Measurements from ENCODE around the gene PPP1R9A. TPM values are rescaled to one million over a fixed set of nuclear protein-coding genes. Genes with fewer than 3 reads are reported as not detected.
"Not testable (repeated sequence)": the region's sequence is repeated elsewhere in the genome, so short reads cannot be mapped to it uniquely, and the experiment has no call there.

PPP1R9A gene
- total RNA-seq, 2 donors from 2014 or later = not detected

DNA sequence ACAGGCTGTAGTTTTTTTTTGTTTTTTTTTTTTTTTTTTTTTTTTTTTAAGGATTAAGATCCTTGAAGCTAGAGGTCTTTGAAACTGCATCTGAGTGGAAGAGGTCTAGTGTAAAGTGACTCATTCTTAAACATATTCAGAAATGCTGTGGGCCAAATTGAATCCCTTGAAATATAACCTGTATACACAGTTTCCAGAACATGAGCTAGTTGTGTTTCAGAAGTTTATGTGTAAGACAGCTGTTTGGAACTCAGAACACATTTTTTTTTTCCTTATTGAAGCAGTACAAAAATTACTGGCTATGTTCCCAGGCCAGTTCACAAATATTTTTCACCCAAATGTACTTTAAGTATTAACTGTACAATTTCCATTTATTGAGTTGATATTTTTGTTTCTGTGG lies 67.9 kb downstream of the PPP1R9A start:
- Mint-ChIP-seq H3K27ac (no peak overlapping the region), H3K4me3 (no peak overlapping the region), H3K4me1 (no peaks in the 10 kb centered on the region), H3K27me3 (peaks cover 4% of the 10 kb centered on the region), H3K36me3 (ENCODE audit: low read depth) (no peaks in the 10 kb centered on the region), H3K9me3 (peaks cover 7% of the 10 kb centered on the region)
- no peak for ATAC-seq (replicated peaks)

DNA sequence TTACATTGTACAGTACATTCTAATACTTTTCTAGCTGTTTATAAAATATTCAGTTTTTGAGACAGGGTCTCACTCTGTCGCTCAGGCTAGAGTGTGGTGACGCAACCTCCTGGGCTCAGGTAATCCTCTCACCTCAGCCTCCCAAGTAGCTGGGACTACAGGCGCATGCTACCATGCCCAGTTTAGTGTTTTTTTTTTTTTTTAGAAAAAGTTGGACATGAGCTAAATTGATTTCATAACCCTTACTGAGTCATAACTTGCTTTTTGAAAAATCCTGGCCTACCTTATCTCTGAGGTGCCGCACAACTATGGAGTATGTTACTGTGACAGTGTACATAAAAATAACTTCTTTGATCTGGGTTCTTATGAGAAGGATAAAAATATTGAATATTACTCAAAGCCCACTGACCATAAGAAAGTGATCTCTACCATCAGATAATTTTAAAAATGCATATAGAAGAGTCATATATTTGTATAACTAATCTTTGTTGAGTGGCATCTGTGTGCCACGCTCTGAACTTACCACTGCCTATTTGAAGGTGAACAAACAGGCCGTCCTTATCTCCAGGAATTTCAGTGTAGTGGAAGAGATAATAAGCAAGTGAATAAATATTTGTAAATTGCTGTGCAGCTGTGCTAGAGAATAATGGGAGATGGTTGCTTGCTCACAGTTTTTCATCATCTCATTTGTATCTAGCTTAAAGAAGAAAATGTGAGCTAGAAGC lies 73.2 kb downstream of the PPP1R9A start:
- Mint-ChIP-seq H3K27me3 (peaks cover 4% of the 10 kb centered on the region), H3K27ac (no peak overlapping the region), H3K36me3 (ENCODE audit: low read depth) (no peaks in the 10 kb centered on the region), H3K9me3 (peaks cover 7% of the 10 kb centered on the region), H3K4me3 (no peak overlapping the region), H3K4me1 (no peaks in the 10 kb centered on the region)
- no peak for ATAC-seq (replicated peaks)

GRCh38 chr7:94995921-94996320 lies 88.5 kb downstream of the PPP1R9A start:
- no peak overlapping the region for H3K4me3 Mint-ChIP-seq
- no peak for ATAC-seq (replicated peaks)
- no peaks in the 10 kb centered on the region for H3K27me3 Mint-ChIP-seq
- no peaks in the 10 kb centered on the region for H3K9me3 Mint-ChIP-seq
- H3K4me1 Mint-ChIP-seq = no peaks in the 10 kb centered on the region
- H3K27ac Mint-ChIP-seq = no peak overlapping the region
- no peaks in the 10 kb centered on the region for H3K36me3 Mint-ChIP-seq (ENCODE audit: low read depth)

- H3K9me3 Mint-ChIP-seq = no peaks in the 10 kb centered on the region
- H3K27me3 Mint-ChIP-seq = no peaks in the 10 kb centered on the region
Measured at GRCh38 chr7:94996369-94996768, 89.0 kb downstream of the PPP1R9A start.

DNA sequence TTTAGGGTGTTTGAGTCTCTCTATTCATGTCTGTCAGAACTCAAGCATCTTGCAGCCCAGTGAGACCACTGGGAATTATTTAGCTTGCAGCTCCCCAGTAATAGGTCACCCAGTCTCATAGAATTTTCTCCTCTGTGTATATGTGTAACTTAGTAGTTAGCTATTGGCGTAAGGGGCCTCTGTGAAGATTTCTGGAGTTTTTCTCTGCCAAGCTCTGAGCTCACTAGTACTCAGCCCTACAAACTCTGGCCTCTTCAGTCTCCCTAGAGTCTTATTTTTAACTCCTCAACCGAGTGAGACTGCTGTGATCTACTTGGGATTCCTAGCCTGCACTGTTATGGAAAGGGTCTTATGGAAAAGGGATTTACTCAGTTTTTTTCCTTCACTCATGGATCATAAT lies 90.2 kb downstream of the PPP1R9A start:
- no peaks in the 10 kb centered on the region for H3K36me3 Mint-ChIP-seq (ENCODE audit: low read depth)
- ATAC-seq (replicated peaks) = no peak

More at GRCh38 chr7:94996369-94996768, 89.0 kb downstream of the PPP1R9A start:
- Mint-ChIP-seq H3K27ac (no peak overlapping the region), H3K4me3 (no peak overlapping the region), H3K36me3 (ENCODE audit: low read depth) (no peaks in the 10 kb centered on the region), H3K4me1 (no peaks in the 10 kb centered on the region)
- ATAC-seq (replicated peaks) = no peak

GRCh38 chr7:94998266-94999068 lies 91.1 kb downstream of the PPP1R9A start:
- Mint-ChIP-seq H3K4me1 (no peaks in the 10 kb centered on the region), H3K4me3 (no peak overlapping the region)

More for the DNA sequence above, 90.2 kb downstream of the PPP1R9A start:
- no peaks in the 10 kb centered on the region for H3K27me3 Mint-ChIP-seq
- H3K4me1 Mint-ChIP-seq = no peaks in the 10 kb centered on the region
- H3K9me3 Mint-ChIP-seq = no peaks in the 10 kb centered on the region
- no peak overlapping the region for H3K4me3 Mint-ChIP-seq
- no peak overlapping the region for H3K27ac Mint-ChIP-seq

DNA sequence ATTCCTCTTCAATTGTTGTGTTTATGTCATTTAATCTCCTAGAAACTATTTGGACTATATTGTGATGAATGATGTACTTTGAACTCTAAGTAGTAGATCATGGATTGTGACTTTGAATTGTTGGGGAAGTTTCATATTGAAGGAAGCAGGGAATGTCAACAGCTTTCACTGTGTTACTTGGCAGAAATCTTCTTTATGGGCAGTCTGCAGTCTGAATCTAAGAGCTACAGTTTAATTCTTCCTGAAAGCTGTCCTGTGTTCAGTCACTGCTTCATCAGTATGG lies 91.6 kb downstream of the PPP1R9A start:
- H3K36me3 Mint-ChIP-seq (ENCODE audit: low read depth) = no peaks in the 10 kb centered on the region
- no peaks in the 10 kb centered on the region for H3K9me3 Mint-ChIP-seq
- ATAC-seq (replicated peaks) = no peak
- H3K4me1 Mint-ChIP-seq = no peaks in the 10 kb centered on the region
- no peaks in the 10 kb centered on the region for H3K27me3 Mint-ChIP-seq
- H3K4me3 Mint-ChIP-seq = no peak overlapping the region
- H3K27ac Mint-ChIP-seq = no peak overlapping the region

More at GRCh38 chr7:94998266-94999068, 91.1 kb downstream of the PPP1R9A start:
- Mint-ChIP-seq H3K9me3 (no peaks in the 10 kb centered on the region), H3K27ac (no peak overlapping the region), H3K36me3 (ENCODE audit: low read depth) (no peaks in the 10 kb centered on the region), H3K27me3 (no peaks in the 10 kb centered on the region)
- no peak for ATAC-seq (replicated peaks)

DNA sequence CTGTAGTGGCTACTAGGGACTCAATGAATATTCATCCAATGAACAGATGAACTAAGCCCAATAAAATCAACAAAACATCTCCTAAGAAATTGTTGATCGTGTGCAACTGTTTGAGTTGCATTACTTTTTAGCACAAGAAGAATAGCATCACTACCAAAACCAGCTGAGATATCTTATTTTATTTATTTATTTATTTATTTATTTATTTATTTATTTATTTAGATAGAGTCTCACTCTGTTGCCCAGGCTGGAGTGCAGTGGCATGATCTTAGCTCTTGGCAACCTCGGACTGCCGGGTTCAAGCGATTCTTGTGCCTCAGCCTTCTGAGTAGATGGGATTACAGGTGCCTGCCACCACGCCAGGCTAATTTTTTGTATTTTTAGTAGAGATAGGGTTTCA lies 92.2 kb downstream of the PPP1R9A start:
- H3K4me1 Mint-ChIP-seq; H3K36me3 Mint-ChIP-seq (ENCODE audit: low read depth); H3K27ac Mint-ChIP-seq; ATAC-seq (replicated peaks); H3K4me3 Mint-ChIP-seq; H3K9me3 Mint-ChIP-seq; H3K27me3 Mint-ChIP-seq: not testable (repeated sequence)

DNA sequence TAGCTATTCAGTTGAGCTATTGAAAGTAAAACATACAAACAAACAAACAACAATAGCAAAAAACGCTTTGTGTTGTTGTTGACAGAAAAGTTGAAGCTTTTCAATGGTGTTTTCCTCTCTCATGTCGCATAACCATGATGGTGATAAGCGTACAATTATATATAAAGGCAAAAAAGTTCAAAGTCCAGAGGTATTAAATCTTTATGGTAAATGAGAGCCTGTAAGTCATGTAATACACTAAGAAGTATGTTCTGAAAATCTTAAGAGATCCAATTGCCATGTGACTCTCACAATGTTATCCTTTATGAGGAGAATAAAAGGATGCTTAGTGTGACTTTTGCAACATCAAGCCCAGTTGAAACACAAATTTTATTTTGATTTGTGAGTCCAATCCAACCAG lies 93.9 kb downstream of the PPP1R9A start:
- Mint-ChIP-seq H3K4me3 (no peak overlapping the region), H3K36me3 (ENCODE audit: low read depth) (no peaks in the 10 kb centered on the region), H3K27ac (no peak overlapping the region), H3K4me1 (no peaks in the 10 kb centered on the region), H3K27me3 (no peaks in the 10 kb centered on the region), H3K9me3 (no peaks in the 10 kb centered on the region)
- ATAC-seq (replicated peaks) = no peak

- H3K4me3 Mint-ChIP-seq = no peak overlapping the region
- ATAC-seq (replicated peaks) = no peak
- H3K4me1 Mint-ChIP-seq = no peaks in the 10 kb centered on the region
- H3K36me3 Mint-ChIP-seq (ENCODE audit: low read depth) = no peaks in the 10 kb centered on the region
- H3K9me3 Mint-ChIP-seq = no peaks in the 10 kb centered on the region
- H3K27me3 Mint-ChIP-seq = no peaks in the 10 kb centered on the region
- no peak overlapping the region for H3K27ac Mint-ChIP-seq
Measured at GRCh38 chr7:95001815-95002561, 94.6 kb downstream of the PPP1R9A start.

DNA sequence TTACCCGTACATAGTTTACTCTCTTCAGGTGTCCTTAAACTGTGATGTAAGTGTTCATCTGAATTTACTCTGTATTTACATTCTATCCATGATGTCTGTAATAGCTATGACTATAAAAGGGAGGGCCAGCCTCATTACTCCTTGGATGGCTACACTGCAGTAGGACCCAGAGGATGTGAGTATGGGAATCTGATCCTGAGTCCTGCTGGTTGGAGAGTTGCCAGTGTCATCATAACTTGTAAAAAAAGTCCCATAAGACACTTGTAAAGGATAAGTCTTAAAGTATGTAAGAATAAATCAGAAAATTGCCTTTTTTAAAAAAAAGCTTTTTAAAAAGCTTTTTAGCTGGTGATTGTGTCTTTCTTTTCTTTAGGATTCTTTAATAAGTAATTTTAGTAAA lies 95.4 kb downstream of the PPP1R9A start:
- H3K9me3 Mint-ChIP-seq = no peaks in the 10 kb centered on the region

DNA sequence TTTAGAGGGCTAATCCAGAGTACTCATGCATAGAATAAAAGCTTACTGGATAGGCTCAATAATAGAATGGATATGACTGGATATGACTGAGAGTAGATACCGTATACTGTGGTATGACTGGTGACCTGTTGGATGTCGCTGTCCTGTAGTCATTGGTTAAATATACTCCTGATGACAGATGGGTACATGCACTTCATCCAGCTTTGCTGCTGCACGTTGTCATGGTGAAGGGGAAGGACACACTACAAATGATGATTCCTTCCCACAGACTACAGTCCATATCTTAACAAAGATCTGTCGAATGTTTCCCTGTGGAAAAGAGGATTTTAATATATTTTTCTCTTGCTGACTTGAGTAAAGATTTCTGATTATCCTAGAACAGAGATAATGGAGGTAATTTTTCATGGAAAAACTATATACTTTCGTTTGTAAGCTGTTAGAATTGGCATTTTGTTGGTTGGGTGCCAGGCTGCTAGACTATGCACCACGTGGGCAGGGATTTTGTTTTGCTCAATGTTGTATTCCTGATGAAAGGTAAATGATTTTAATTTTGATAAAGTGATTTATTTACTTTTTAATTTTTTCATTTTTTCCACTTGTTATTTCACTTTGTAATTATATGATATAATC lies 97.3 kb downstream of the PPP1R9A start:
- ATAC-seq (replicated peaks) = no peak
- Mint-ChIP-seq H3K27me3 (no peaks in the 10 kb centered on the region), H3K9me3 (no peaks in the 10 kb centered on the region), H3K36me3 (ENCODE audit: low read depth) (no peaks in the 10 kb centered on the region), H3K4me1 (no peaks in the 10 kb centered on the region), H3K27ac (no peak overlapping the region), H3K4me3 (no peak overlapping the region)

More for the DNA sequence above, 95.4 kb downstream of the PPP1R9A start:
- Mint-ChIP-seq H3K27me3 (no peaks in the 10 kb centered on the region), H3K27ac (no peak overlapping the region), H3K4me3 (no peak overlapping the region), H3K36me3 (ENCODE audit: low read depth) (no peaks in the 10 kb centered on the region), H3K4me1 (no peaks in the 10 kb centered on the region)
- ATAC-seq (replicated peaks) = no peak

- H3K4me1 Mint-ChIP-seq = no peaks in the 10 kb centered on the region
- H3K9me3 Mint-ChIP-seq = no peaks in the 10 kb centered on the region
- no peak for ATAC-seq (replicated peaks)
- no peak overlapping the region for H3K27ac Mint-ChIP-seq
- no peak overlapping the region for H3K4me3 Mint-ChIP-seq
- H3K27me3 Mint-ChIP-seq = no peaks in the 10 kb centered on the region
- H3K36me3 Mint-ChIP-seq (ENCODE audit: low read depth) = no peaks in the 10 kb centered on the region
Measured at GRCh38 chr7:95006010-95006409, 98.6 kb downstream of the PPP1R9A start.

DNA sequence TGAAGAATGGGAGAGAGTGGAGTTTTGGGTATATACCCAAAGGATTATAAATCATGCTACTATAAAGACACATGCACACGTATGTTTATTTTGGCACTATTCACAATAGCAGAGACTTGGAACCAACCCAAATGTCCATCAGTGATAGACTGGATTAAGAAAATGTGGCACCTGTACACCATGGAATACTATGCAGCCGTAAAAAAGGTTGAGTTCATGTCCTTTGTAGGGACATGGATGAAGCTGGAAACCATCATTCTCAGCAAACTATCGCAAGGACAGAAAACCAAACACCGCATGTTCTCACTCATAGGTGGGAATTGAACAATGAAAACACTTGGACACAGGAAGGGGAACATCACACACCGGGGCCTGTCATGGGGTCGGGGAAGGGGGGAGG lies 101.4 kb downstream of the PPP1R9A start:
- H3K27ac Mint-ChIP-seq; H3K36me3 Mint-ChIP-seq (ENCODE audit: low read depth); ATAC-seq (replicated peaks); H3K4me3 Mint-ChIP-seq; H3K27me3 Mint-ChIP-seq; H3K9me3 Mint-ChIP-seq; H3K4me1 Mint-ChIP-seq: not testable (repeated sequence)
